ENCODE measurements around the gene IFITM10. TPM values are rescaled to one million over a fixed set of nuclear protein-coding genes. Genes with fewer than 3 reads are reported as not detected.
"Not testable (repeated sequence)": the region's sequence is repeated elsewhere in the genome, so short reads cannot be mapped to it uniquely, and the experiment has no call there.

IFITM10 gene
- total RNA-seq, 1 donor: 0.43 TPM

GRCh38 chr11:1684886-1685874, 65.2 kb downstream of the IFITM10 start:
- H3K4me3 ChIP-seq (ENCODE audit: low read depth, low read length); DNase-seq (ENCODE audit: low read depth): not testable (repeated sequence)

- DNase-seq (ENCODE audit: low read depth); H3K4me3 ChIP-seq (ENCODE audit: low read depth, low read length): not testable (repeated sequence)
These were observed 66.4 kb downstream of the IFITM10 start for GRCh38 chr11:1683904-1684572.

- DNase-seq (ENCODE audit: low read depth); H3K4me3 ChIP-seq (ENCODE audit: low read depth, low read length): not testable (repeated sequence)
These were observed 67.2 kb downstream of the IFITM10 start for GRCh38 chr11:1683216-1683615.

Other genes with a start within 250 kb of the IFITM10 start
- 0.64 and 0.86 TPM in 2 replicates for gene DUSP8, start 178.3 kb downstream of the IFITM10 start, total RNA-seq
- gene KRTAP5-1, start 165.3 kb downstream of the IFITM10 start, total RNA-seq: not detected in 2 replicates
- gene KRTAP5-2, start 152.3 kb downstream of the IFITM10 start, total RNA-seq: not detected in 2 replicates
- gene KRTAP5-3, start 142.1 kb downstream of the IFITM10 start, total RNA-seq: not detected in 2 replicates
- gene KRTAP5-4, start 128.5 kb downstream of the IFITM10 start, total RNA-seq: not detected in 2 replicates
- not detected in 2 replicates for gene KRTAP5-5, start 120.8 kb downstream of the IFITM10 start, total RNA-seq
- gene KRTAP5-6, start 53.4 kb downstream of the IFITM10 start, total RNA-seq: not detected in 2 replicates
- 63.9 and 84.1 TPM in 2 replicates for gene CTSD, start 13.3 kb upstream of the IFITM10 start, total RNA-seq
- gene SYT8, start 84.4 kb upstream of the IFITM10 start, total RNA-seq: under 0.01 TPM in 1 of 2 replicates, not detected in the other
- gene TNNI2, start 88.4 kb upstream of the IFITM10 start, total RNA-seq: not detected in 2 replicates
- 0.32 TPM in 1 of 2 replicates, not detected in the other for gene LSP1, start 102.5 kb upstream of the IFITM10 start, total RNA-seq
- not detected in 2 replicates for gene PRR33, start 141.3 kb upstream of the IFITM10 start, total RNA-seq
- not detected in 2 replicates for gene TNNT3, start 169.1 kb upstream of the IFITM10 start, total RNA-seq
- 107 and 143 TPM in 2 replicates for gene MRPL23, start 196.7 kb upstream of the IFITM10 start, total RNA-seq
- gene H19, start 247.2 kb upstream of the IFITM10 start, total RNA-seq: 72.5 and 161 TPM in 2 replicates